ENCODE results near the gene PPFIBP2.

DNA sequence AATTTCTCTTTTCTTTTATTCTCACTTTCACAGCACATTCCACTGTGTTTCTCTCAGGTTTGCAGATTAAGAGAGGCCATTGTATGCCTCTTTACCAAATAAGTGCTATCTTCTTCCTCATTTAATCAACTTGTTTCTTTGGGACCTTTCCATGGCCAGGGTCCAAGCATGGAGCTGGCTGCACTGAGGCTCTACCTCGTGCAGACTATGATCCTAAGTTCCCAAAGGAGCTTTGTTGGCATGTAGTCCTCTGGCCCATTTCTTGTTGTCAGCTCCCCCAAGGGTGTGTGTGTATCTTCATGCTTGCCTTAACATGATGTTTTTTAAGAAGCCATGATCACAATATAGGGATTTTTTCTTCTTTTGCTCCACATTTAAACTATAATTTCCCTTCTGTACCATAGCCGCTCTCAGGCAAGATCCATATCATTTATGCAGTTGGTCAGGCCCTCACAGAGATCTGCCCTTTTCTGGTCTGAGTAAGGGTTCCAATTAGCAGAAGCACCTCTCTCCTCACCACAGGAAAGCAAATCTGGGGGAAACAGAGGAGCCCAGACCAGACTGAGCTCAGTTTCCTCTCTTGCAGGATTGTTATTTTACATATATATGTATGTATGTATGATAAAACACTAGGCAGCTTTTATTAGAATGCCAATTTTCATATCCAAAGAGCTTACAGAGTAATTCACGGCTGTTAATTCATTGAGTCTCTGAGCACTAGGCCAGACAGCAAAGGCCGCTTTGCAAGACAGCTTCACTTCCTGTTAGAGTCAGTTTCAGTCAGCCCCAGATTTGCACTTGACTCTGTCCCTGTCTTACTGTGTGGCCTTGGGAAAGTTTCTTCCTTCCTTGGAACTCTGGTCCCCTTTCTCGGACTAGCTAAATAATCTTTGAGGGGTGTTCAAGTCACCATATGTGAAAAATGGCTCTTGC lies 125.2 kb downstream of the PPFIBP2 start:
- TF ChIP-seq, protein P1, sequence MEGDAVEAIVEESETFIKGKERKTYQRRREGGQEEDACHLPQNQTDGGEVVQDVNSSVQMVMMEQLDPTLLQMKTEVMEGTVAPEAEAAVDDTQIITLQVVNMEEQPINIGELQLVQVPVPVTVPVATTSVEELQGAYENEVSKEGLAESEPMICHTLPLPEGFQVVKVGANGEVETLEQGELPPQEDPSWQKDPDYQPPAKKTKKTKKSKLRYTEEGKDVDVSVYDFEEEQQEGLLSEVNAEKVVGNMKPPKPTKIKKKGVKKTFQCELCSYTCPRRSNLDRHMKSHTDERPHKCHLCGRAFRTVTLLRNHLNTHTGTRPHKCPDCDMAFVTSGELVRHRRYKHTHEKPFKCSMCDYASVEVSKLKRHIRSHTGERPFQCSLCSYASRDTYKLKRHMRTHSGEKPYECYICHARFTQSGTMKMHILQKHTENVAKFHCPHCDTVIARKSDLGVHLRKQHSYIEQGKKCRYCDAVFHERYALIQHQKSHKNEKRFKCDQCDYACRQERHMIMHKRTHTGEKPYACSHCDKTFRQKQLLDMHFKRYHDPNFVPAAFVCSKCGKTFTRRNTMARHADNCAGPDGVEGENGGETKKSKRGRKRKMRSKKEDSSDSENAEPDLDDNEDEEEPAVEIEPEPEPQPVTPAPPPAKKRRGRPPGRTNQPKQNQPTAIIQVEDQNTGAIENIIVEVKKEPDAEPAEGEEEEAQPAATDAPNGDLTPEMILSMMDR (IDR thresholded peaks at IDR 0.05): no peak
- TF ChIP-seq POLR2A (IDR thresholded peaks at IDR 0.05): no peak
